ENCODE results near the gene FAM227B.
"Not testable (repeated sequence)": the region's sequence is repeated elsewhere in the genome, so short reads cannot be mapped to it uniquely, and the experiment has no call there.

Gene FAM227B

GRCh38 chr15:49492830-49493229, 127.8 kb downstream of the FAM227B start:
- DNase-seq (ENCODE audit: low spot score) = no peak

GRCh38 chr15:49492151-49492550, 128.5 kb downstream of the FAM227B start:
- DNase-seq (ENCODE audit: low spot score) = no peak

- no peak for DNase-seq (ENCODE audit: low spot score)
Measured at GRCh38 chr15:49490966-49491365, 129.7 kb downstream of the FAM227B start.

- DNase-seq (ENCODE audit: low spot score) = not testable (repeated sequence)
Measured at GRCh38 chr15:49485401-49485800, 135.2 kb downstream of the FAM227B start.

- DNase-seq (ENCODE audit: low spot score) = not testable (repeated sequence)
Measured at GRCh38 chr15:49478982-49479381, 141.6 kb downstream of the FAM227B start.

GRCh38 chr15:49478021-49478420, 142.6 kb downstream of the FAM227B start:
- DNase-seq (ENCODE audit: low spot score) = not testable (repeated sequence)

- DNase-seq (ENCODE audit: low spot score) = no peak
Measured at GRCh38 chr15:49473031-49473430, 147.6 kb downstream of the FAM227B start.

- no peak for DNase-seq (ENCODE audit: low spot score)
Measured at GRCh38 chr15:49472338-49472737, 148.3 kb downstream of the FAM227B start.

- DNase-seq (ENCODE audit: low spot score) = no peak
Measured at GRCh38 chr15:49471733-49472132, 148.9 kb downstream of the FAM227B start.

- not testable (repeated sequence) for DNase-seq (ENCODE audit: low spot score)
Measured at GRCh38 chr15:49471248-49471647, 149.4 kb downstream of the FAM227B start.

- peak; percentile 9 for DNase-seq (ENCODE audit: low spot score)
Measured at GRCh38 chr15:49468481-49468839, 152.2 kb downstream of the FAM227B start.

- no peak for DNase-seq (ENCODE audit: low spot score)
Measured at GRCh38 chr15:49467746-49468480, 152.7 kb downstream of the FAM227B start.

- no peak for DNase-seq (ENCODE audit: low spot score)
Measured at GRCh38 chr15:49466119-49466518, 154.5 kb downstream of the FAM227B start.

GRCh38 chr15:49464522-49464921, 156.1 kb downstream of the FAM227B start:
- DNase-seq (ENCODE audit: low spot score) = no peak

- no peak for DNase-seq (ENCODE audit: low spot score)
Measured at GRCh38 chr15:49462232-49462844, 158.3 kb downstream of the FAM227B start.

- no peak for DNase-seq (ENCODE audit: low spot score)
Measured at GRCh38 chr15:49460411-49460941, 160.1 kb downstream of the FAM227B start.

- no peak for DNase-seq (ENCODE audit: low spot score)
Measured at GRCh38 chr15:49458145-49458544, 162.5 kb downstream of the FAM227B start.

GRCh38 chr15:49456166-49456565, 164.5 kb downstream of the FAM227B start:
- DNase-seq (ENCODE audit: low spot score) = no peak

GRCh38 chr15:49452595-49452994, 168.0 kb downstream of the FAM227B start:
- no peak for DNase-seq (ENCODE audit: low spot score)

GRCh38 chr15:49441816-49442215, 178.8 kb downstream of the FAM227B start:
- DNase-seq (ENCODE audit: low spot score) = no peak

- DNase-seq (ENCODE audit: low spot score) = no peak
Measured at GRCh38 chr15:49441356-49441755, 179.3 kb downstream of the FAM227B start.

GRCh38 chr15:49439678-49440395, 180.8 kb downstream of the FAM227B start:
- DNase-seq (ENCODE audit: low spot score) = no peak
